HG02870 (cell line): ENCODE measurements around the gene CD300LG.
"Not testable (repeated sequence)": the region's sequence is repeated elsewhere in the genome, so short reads cannot be mapped to it uniquely, and the experiment has no call there.

Experiments used
- ATAC-seq: cut with Tn5 transposase; IDR thresholded peaks from one replicate; pipeline ENCODE4 v1.9.1; 2021; ENCODE audit warnings: mild to moderate bottlenecking, moderate library complexity; ENCODE audit not compliant: unreplicated experiment

CD300LG gene

DNA sequence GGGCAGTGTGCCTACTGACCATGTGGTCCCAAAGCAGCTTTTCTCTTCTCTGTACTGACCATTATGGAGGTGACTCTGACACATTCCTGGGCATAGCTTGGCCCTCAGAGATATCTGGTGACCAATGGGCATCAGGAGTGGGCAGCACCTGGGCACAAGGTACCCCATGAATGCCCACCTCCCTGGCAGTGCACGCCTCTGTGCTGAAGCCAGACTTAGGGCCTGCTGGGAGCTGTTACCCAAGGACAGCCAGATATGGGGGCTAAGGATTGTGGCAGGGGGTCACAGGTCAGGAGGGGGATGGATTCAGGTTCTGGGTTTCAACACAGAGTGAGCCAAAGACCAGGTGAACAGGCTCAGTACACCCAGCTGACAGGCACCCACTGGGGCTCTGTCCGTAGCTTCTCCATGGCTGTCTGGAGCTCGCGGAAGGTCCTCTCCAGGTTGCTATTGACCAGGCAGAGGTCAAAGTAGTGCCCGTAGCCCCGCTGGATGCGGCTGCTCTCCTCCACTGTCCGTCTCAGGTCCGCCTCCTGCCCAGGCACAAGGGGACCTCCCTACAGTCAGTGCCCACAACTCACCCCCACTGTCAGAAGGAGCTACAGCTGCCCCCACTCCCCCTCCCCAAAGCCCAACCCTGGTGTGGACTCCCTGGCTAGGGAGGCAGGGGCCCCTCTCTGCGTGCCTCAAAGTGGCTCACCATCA, 30.6 kb downstream of the CD300LG start:
- ATAC-seq = no peak

DNA sequence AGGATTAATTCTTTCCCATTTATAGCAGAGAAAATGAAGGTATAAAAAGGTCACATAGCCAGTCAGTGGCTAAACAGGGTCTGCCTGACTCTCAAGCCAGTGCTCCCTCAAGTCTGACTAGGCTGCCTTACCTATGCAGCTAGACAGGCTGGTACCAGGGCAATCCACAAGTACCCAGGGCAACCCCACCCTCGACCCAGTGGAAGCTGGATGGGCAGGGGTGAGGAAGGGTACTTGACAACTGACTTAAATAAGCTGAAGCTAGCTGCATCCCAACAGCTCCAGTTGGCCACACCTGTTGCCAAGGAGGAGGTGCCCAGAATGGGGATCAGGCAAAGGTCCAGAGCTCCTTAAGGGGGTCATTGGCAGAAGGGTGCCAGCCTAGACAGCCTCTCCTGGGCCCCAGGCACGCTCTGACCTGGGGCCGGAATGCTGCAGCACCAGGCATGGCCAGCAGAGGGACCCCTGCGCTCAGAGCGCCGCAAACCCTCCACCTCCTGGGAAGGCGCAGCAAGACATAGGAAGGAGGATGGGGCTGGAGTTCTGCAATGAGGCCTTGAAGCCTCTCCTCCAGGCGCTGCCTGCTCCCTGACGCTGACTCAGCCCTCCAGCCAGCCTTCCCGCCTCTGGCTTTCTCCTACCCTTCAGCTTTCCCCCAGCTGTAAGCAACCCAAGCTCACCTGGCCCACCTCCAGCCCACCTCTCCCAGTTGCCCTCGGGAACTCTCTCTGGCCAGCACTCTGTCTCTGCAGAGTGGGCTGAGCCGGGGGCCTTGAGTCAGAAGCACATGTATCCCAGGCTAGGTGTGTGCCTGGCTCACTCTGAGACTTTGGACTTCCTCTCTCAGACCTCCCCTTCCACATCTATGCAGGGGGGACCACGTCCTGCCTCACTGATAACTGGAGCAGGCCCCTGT, 31.5 kb downstream of the CD300LG start:
- no peak for ATAC-seq

DNA sequence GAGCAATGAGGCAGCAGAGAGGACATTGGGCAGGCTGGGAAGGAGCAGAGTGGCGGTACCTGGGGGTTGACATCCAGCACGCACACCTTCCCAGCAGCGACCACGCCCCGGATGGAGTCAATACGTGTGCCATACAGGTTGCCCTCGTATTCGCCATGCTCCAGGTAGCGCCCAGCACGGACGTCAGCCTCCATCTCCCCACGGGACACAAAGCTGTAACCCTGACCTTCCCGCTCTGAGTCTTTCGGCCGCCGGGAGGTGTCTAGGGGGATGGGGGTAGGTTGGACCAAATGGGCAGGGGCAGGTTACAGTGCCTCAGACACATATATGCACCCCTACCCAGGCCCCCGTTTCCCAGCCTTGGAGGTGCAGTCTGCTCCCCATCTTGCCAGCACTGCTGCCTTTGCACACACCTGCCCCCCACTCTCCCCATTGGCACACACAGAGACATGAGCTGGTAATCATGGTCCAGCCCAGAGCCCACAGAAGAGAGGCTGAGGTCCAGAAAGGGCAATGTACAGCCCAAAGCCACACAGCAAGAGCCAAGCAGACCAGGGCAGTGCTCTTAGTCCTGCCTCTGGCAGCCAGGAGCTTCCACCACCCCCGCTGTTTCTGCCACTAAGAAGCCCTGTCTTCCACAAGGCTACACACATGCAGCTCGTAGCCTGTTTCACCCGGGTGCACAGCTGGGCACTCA, 32.9 kb downstream of the CD300LG start:
- ATAC-seq = no peak

DNA sequence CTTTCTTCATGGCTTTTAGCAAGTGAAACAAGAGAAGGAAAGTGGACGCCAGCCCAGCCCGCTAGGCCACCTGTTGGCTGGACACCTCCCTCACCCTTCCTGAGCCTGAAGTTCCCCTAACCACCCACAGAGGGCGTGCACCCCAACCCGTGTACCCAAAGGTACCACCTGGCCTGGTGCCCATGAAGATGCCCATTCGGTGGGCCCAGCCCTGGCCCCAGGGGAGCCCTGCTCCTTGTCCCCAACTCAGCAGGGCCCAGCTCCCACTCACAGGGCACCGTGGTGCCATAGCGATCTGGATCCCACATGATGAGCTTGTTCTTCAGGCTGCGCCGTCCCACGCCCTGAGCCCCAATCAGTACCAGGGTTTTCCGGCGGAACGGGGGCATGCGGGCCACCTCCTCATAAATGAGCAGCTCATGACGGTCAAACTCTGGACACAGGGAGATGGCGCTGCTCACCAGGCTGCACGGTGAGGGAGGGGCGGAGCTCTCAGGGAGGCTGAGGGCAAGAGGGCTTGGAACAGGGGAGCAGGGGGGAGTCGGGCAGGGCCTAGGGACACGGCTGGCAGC, 33.5 kb downstream of the CD300LG start:
- ATAC-seq = no peak

DNA sequence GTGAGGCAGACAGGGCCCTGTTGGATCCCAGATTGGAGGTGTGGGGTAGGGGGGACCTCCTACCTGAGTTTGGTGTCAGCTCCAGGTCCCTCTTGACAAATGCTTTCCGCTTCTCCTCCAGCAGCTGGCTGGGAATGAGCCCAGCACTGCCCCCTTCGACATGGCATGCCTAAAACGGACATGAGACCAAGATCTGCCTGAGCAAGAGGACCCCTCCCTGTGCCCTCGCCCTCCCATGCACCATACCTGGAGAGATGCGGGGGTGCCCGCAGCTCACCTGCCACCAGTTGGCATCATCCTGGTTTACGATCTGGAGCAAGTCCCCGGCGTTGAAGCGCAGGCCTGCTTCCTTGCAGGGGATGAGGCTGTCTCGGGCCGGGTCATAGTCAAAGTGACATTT, 34.2 kb downstream of the CD300LG start:
- ATAC-seq = no peak

DNA sequence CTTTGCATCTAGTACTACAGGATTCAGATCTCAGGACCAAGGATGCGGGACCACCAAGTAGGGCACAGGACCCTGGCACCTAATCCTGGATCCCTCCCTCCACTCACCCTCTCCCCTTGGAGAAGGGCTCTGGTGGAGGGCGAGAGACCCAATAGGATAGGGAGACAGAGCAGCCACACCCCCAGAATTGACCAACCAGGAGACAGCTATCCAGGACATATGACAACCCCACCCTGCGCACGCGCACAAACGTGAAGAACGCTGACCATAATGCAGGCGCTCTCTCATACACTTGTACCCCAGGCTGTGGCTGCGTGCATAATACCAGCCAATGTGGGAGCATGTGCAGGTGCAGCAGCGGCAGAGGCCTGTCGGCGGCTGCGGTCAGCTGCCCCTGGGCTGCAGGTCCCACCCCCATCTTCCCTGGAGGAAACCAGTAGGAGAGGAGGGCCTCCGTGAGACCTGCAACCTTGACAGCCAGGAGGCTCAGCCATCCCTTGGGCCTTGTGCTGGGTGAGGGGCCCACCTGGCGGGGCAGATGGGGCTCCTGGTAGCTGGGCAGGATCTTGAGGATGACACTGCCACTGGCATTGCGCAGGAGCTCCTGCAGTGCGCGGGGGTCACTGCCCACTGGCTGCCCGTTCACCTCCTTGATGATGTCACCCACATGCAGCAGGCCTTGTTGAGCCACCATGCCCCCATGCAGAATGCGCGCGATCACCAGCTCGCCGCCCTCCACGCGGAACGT, 35.0 kb downstream of the CD300LG start:
- no peak for ATAC-seq

DNA sequence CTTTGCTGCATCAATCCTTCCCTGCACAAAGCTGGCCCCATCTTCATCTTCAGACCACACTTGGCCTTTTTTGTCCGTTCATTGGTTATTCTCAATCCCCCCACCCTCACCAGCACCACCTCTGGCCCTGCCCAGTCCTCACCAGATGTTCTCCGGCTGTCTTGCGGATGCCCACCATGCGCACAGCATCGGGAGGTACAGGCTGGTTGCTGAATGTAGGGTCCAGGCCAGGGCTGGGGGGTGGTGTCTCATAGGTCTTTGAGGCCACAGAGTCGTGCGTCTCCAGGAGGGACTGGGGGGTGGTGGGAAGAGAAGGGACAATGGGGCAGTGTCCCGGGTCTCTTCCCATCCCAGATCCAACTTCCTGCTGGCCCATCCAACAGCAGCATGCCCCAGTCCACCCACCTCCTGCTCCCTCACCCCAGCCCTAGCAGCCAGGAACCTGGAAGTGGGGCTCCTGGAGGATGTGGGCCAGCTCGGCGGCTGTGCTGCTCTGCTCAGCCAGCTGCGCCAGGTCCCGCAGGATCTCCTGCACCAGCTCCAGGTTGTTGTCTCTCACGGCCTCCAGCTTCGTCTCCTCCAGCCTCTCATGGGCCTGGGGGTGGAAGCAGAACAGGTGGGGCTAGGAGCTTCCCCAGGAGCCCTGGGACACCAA, 35.9 kb downstream of the CD300LG start:
- no peak for ATAC-seq

DNA sequence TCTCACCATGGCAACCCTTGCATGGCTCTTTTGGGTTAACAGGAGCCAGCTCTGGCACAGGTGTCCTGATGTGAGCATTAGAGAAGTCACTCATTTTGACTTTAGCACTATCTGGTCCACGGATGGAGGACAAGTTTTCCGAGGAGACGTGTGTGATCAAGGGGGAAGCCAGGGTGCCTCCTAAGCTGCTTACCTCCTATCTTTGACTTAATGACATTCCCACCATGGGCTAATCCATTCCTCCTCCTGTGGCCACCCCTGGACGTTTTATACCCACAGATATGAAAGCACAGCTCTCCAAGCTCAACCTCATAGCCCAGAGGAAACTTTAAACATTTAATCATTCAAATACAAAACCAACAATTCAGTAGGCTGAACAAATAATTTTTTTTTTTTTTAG, 41.6 kb downstream of the CD300LG start:
- no peak for ATAC-seq

DNA sequence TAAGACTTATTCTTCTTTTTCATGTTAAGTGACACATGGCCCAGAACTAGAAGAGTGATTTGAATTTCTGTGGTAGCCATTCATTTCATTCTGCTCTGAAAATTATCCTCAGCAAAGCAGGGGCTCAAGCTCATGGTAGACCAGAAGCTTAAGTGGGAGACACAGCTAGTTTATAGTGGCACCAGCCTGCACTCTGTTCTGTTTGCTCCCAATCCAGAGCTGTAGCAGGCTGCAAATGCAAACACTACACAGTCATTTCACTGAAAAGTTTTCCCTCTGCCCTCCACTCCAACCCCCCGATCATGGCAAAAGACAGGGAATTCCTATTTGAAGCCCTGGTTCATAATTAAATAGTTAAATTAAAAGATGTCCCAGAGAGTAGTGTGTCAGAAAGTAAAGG, 43.3 kb downstream of the CD300LG start:
- ATAC-seq = no peak

DNA sequence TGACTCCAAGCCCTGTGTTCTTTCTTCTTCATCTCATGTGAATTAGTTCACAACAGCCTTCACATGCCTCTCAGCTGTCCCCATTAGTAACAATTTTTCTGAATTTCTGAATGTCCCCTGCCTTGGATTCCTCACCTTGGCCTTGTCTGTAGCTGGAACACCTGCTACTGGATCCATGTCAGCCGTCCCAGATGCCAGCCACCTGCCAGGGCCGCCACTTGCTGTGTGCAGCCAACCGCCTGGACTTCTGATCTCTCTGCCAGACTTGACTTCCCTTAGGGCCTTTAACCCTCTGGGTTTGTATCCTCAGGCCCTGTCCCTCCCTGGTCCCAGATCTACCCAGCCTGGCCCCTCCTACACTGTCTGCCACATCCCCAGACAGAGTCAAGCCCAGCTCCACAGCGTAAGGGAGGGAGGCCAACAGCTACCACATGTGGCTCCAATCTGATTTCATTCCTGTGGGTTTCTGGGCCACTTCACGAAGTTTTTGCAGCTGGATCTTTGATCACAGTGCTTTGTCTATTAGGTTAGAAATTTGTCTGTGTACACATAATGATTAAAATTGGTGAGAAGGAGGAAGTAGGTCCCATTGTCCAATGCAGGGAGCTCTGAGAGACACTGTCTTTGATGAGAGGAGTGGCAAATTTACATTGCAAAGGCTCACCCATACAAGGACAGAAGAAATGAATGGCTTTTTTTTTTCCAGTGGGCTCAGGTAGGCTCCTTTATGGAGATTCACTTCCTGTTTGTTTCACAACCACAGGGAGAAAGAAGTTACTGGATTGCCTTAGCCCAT, 45.1 kb downstream of the CD300LG start:
- no peak for ATAC-seq

DNA sequence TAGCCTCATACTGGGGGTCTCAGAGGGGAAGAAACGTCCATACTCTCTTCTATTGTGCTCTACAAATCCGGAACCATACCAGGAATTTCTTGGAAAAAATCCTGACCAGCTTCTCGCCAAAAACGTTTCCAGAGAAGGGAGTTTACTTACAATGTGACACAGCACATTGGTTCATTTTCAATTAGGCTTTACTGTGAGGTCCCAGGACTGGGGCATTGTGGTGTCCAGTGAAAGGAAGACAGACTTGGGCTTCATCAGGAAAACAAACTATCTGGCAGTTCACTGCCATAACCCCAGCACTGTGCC, 45.6 kb downstream of the CD300LG start:
- no peak for ATAC-seq

DNA sequence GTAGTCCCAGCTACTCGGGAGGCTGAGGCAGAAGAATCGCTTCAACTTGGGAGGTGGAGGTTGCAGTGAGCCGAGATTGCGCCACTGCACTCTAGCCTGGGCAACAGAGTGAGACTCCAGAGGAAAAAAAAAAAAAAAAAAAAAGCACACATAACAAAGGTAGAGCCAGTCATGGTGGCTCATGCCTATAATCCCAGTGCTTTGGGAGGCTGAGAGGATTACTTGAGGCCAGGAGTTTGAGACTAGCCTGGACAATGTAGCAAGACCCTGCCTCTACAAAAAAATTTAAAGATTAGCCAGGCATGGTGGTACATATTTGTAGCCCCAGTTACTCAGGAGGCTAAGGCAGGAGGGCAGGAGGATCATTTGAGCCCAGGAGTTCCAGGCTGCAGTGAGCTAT, 47.5 kb downstream of the CD300LG start:
- ATAC-seq = not testable (repeated sequence)

DNA sequence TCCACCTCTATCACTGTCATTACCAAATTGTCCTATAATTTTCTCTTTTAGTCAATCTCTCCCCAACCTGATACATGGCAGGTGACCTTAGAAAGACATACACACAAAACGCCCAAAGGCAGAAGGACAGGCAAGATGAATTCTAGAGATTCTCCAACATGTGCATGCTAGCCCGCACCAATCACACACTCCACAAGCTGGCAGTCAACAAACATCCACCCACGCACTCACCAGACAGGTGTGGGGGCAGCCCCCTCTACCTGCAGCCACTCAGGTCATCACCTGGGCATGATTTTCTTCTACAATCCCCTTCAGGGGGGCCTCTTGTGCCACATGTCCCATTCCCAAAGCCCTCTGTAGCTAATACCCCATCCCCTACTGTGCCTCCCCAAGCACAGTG, 50.9 kb downstream of the CD300LG start:
- no peak for ATAC-seq

DNA sequence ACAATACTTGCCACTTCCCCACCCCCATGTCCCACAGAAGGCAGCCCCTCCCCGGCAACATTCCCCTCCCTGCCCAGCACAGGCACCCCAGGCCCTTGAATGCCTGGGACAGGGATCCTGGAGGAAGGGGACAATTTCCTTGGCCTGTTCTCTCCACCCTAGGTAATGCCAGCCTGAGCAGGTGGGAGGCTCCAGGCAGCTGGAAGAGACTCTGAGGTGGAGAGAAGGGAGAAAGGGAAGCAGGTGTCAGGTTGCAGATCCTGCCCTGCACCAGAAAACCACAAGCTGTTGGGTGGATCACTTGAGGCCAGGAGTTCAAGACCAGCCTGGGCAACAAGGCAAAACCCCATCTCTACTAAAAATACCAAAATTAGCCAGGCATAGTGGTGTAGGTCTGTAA, 51.5 kb downstream of the CD300LG start:
- no peak for ATAC-seq

DNA sequence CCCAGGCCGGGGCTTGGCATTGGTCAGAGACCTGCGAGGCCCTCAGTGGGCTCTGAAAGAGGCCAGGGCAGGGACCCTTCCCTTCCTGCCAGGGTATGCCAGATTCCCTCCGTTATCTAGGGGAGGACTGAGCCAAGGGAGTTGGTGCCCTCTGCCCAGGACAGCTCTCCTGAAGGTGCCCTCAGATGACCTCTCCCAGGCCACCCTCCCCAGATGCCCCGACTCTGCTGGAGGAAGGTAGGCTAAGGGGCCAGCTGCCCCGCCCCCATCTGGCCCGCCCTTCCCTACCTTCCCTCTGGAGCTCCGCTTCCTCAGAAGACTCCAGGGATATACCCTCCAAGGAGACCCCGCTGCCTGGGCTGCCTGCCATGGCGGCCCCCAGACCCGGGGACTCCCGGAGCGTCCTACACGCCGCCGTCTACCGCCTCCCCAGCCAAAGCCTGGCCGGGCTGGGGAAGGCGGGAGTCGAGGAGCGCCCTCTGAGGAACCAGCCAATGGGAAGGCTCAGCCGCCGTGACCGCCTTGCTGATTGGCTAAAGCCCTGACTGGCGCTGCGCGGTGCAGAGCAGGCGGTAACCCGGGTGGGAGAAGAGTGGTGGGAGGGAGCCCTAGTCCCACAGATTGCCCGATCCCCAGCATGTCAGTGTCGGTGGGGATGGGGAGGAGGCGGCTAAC, 53.3 kb downstream of the CD300LG start:
- ATAC-seq = no peak

DNA sequence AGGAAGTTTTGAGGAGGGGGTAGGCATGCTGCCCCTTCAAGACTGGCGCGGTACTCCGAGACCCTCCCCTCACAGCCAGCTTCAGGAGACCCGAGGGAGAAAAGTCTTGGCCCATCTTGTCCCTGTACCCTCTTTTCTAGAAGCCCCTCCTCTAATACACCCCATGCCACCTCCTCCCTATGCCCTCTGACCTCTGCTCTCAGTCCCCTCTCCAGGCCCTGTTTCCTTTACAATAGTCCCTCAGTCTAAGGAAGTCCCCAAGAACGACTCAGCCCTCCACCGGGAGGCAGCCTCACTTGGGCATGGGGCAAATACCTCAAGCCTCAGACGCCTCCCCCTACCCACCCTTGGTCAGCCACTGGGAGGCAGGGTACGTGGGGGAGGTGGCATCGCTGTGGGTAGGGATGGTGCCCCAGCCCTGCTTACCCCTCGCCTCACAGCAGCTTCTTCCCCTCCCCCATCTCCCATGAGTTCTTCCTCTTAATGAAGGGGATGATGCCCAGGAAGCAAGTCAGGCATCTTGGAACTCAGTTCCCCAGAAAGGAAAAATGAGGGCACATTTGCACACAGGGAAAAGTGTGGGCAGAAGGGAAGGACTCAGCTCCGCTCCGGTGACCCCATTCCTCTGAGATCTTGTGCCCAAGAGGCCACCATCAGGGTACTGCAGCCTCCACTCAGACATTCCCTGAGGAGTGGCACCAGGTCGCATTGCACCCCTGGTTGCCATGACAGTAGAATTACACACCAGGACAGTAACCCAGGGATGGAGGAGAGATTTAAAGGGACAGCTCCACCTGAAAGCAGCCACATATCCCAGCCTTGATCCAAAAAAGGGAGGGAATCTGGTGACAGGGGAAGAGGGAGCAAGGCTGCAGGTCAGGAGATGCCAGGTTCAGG, 54.1 kb downstream of the CD300LG start:
- no peak for ATAC-seq

DNA sequence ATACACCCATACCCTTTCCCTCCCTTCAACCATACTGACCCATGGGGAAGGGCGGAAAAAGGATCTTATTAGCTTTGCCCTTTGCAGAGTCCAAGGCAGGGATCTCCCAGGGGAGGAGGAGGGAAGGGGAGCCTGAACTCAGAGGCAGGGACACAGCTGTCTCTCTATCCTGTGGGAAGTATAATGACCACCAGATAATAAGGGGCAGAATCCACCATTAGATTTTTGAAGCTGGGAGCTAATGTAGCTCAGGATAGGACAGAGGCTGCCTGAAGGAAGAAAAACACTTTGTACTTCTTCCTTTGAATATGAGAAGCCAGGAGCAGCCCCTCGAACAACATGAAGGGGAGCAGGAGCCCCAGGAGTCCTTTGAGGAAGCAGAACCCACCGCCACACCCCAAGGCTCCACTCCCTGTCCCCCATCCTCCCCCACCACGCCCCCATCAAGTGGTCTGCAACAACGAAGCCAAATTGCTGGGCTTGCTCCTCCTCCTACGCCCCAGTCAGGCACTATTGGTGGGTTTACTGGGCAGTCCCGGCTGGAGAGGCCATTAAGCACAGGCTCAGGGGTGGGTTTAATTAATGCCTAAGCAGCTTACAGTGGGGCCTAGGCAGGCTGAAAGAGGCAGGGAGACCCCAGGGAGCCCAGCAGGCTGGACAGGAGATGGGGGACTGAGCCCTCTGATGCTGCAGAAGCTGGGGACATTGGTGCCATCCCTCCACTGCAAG, 55.0 kb downstream of the CD300LG start:
- ATAC-seq = no peak
